ENCODE results near the gene SMARCC1. TPM values are rescaled to one million over a fixed set of nuclear protein-coding genes. Genes with fewer than 3 reads are reported as not detected.

Gene SMARCC1
- total RNA-seq, 1 experiment from 2014 or later, result 84.2 TPM

- DNase-seq (ENCODE audit: low read depth, low spot score), result no peak
- no peak for TF ChIP-seq CTCF (IDR thresholded peaks at IDR 0.05)
- TF ChIP-seq TCF7L2 (IDR thresholded peaks at IDR 0.05; ENCODE audit: low read depth, low read length), result no peak
- TF ChIP-seq POLR2AphosphoS5 (IDR thresholded peaks at IDR 0.05; ENCODE audit: low read depth, low read length), result no peak
- no peak for TF ChIP-seq REST (IDR thresholded peaks at IDR 0.05; ENCODE audit: insufficient read depth in 1 of 2, low read depth in 2 of 2, low read length in 1 of 2)
- TF ChIP-seq SIN3A (IDR thresholded peaks at IDR 0.05; ENCODE audit: borderline replicate concordance, insufficient read depth, low read depth, low read length), result no peak
- Histone ChIP-seq H3K4me3 (ENCODE audit: low read depth in 2 of 2, low read length in 2 of 2) (no peak overlapping the region), H3K27ac (ENCODE audit: low read length) (no peak overlapping the region), H3K9me3 (ENCODE audit: control insufficient read depth, insufficient read depth, low read depth, low read length) (no peaks in the 10 kb centered on the region), H3K36me3 (ENCODE audit: control insufficient read depth, insufficient read depth, low read length) (no peaks in the 10 kb centered on the region), H3K27me3 (ENCODE audit: control insufficient read depth, insufficient read depth, low read length) (no peaks in the 10 kb centered on the region), H3K4me1 (ENCODE audit: control insufficient read depth, insufficient read depth, low read length) (no peaks in the 10 kb centered on the region)
- no peak for ATAC-seq
- ChIA-PET POLR2A (no interaction called here), CTCF (no interaction called here)
- intact Hi-C loops (cut with micrococcal nuclease; ENCODE audit: unreplicated experiment), result no loop called here
- in situ Hi-C loops (cut with HindIII; ENCODE audit: low pct_unique_long_range_greater_than_20kb, low sequenced_read_pairs), result no loop called here
- BruUV-seq (replicated peaks), result no TSS peak
Observed at GRCh38 chr3:47566667-47567066, 215.0 kb downstream of the SMARCC1 start.

GRCh38 chr3:47565734-47566550, 215.8 kb downstream of the SMARCC1 start:
- ATAC-seq (no peak), DNase-seq (ENCODE audit: low read depth, low spot score) (no peak)
- no TSS peak for BruUV-seq (replicated peaks)
- H3K36me3 ChIP-seq (ENCODE audit: control insufficient read depth, insufficient read depth, low read length), result no peaks in the 10 kb centered on the region
- CTCF ChIA-PET, result no interaction called here
- no peaks in the 10 kb centered on the region for H3K27me3 ChIP-seq (ENCODE audit: control insufficient read depth, insufficient read depth, low read length)
- no peaks in the 10 kb centered on the region for H3K9me3 ChIP-seq (ENCODE audit: control insufficient read depth, insufficient read depth, low read depth, low read length)
- no peak overlapping the region for H3K27ac ChIP-seq (ENCODE audit: low read length)
- TF ChIP-seq TCF7L2 (IDR thresholded peaks at IDR 0.05; ENCODE audit: low read depth, low read length) (no peak), SIN3A (IDR thresholded peaks at IDR 0.05; ENCODE audit: borderline replicate concordance, insufficient read depth, low read depth, low read length) (no peak)
- H3K4me1 ChIP-seq (ENCODE audit: control insufficient read depth, insufficient read depth, low read length), result no peaks in the 10 kb centered on the region
- intact Hi-C loops (cut with micrococcal nuclease; ENCODE audit: unreplicated experiment), result no loop called here
- POLR2A ChIA-PET, result no interaction called here
- in situ Hi-C loops (cut with HindIII; ENCODE audit: low pct_unique_long_range_greater_than_20kb, low sequenced_read_pairs), result no loop called here
- H3K4me3 ChIP-seq (ENCODE audit: low read depth in 2 of 2, low read length in 2 of 2), result no peak overlapping the region

- POLR2A ChIA-PET, result no interaction called here
- no peak for ATAC-seq
- intact Hi-C loops (cut with micrococcal nuclease; ENCODE audit: unreplicated experiment), result no loop called here
- in situ Hi-C loops (cut with HindIII; ENCODE audit: low pct_unique_long_range_greater_than_20kb, low sequenced_read_pairs), result no loop called here
- no peak for DNase-seq (ENCODE audit: low read depth, low spot score)
- Histone ChIP-seq H3K27me3 (ENCODE audit: control insufficient read depth, insufficient read depth, low read length) (no peaks in the 10 kb centered on the region), H3K36me3 (ENCODE audit: control insufficient read depth, insufficient read depth, low read length) (no peaks in the 10 kb centered on the region), H3K4me1 (ENCODE audit: control insufficient read depth, insufficient read depth, low read length) (no peaks in the 10 kb centered on the region), H3K27ac (ENCODE audit: low read length) (no peak overlapping the region), H3K4me3 (ENCODE audit: low read depth in 2 of 2, low read length in 2 of 2) (no peak overlapping the region), H3K9me3 (ENCODE audit: control insufficient read depth, insufficient read depth, low read depth, low read length) (no peaks in the 10 kb centered on the region)
- TF ChIP-seq REST (IDR thresholded peaks at IDR 0.05; ENCODE audit: insufficient read depth in 1 of 2, low read depth in 2 of 2, low read length in 1 of 2) (no peak), CTCF (IDR thresholded peaks at IDR 0.05) (no peak), TCF7L2 (IDR thresholded peaks at IDR 0.05; ENCODE audit: low read depth, low read length) (no peak), POLR2AphosphoS5 (IDR thresholded peaks at IDR 0.05; ENCODE audit: low read depth, low read length) (no peak), SIN3A (IDR thresholded peaks at IDR 0.05; ENCODE audit: borderline replicate concordance, insufficient read depth, low read depth, low read length) (no peak)
- no TSS peak for BruUV-seq (replicated peaks)
- CTCF ChIA-PET, result no interaction called here
Observed at GRCh38 chr3:47556351-47556750, 225.3 kb downstream of the SMARCC1 start.

All from Panc1 (cell line).